Amygdala (tissue), 56 donors: ENCODE data around the gene FNIP1.
"Not testable (repeated sequence)": the region's sequence is repeated elsewhere in the genome, so short reads cannot be mapped to it uniquely, and the experiment has no call there.

Source experiments
- DNase-seq, 56 donors: peaks; one replicate each; lab custom pipeline; 2025; lab: John Stamatoyannopoulos, UW

FNIP1 gene

DNA sequence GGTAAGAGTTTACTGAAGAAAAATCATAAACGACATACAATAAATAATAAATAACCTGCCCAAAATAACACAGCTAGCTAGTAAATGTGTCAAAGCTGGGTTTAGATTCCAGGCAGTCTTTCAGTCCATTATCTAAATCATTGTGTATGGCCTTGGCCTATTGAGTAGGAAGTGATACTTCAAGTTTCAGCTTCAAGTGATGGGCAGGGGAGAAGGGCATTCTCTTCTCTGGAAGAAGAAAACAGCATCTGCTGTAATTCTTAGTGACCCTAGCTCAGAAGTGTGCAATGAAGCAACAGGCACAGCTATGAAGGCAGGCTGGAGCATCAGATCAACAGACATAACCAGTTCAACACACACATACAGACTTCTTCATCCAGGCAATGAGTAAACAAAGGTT is 42.5 kb downstream of the FNIP1 start:
- no peak for DNase-seq

DNA sequence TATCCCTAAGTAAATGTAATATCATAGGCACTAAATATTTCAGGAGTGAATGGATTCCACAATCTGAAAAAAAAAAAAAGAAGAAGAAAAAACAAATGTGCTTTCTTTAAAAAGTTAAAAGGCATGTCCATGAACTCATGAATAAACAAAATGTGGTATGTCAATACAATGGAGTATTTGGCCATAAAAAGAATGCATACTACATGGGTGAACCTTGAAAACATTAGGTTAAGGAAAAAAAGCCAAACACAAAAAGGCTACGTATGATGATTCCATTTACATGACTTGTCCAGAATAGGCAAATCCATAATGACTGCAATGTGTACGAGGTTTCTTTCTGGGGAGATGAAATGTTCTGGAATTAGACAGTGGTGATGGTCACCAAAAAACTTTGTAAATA is 45.3 kb downstream of the FNIP1 start:
- DNase-seq = no peak

DNA sequence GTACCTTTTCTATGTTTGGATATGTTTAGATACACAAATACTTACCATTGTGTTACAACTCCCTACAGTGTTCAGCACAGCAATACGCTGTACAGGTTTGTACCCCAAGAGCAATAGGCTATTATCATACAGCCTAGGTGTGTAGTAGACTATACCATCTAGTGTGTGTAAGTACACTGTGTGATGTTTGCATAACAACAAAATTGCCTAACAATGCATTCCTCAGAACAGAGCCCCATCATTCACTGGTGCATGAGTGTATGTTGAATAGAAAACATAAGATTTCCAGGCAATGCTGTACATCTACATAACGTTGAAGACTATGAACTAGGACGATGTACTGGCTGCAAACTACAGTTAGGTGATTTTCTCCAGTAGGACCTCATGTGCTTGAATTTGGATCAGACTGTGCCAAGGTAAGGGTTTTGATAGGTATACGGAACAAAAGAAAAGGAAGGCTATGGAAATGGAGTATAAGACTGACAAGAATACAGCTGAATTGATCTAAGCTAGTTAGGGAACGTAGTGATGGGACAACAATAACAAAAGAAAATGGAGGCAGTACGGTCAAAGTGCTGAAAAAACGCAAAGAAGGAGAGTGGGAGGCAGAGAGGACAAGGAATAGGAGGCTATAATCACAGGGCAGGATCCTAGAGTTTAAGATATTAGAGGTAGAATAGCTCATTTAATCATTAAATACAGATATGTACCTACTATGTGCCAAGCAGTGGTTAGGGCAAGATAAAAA is 46.9 kb downstream of the FNIP1 start:
- no peak for DNase-seq

DNA sequence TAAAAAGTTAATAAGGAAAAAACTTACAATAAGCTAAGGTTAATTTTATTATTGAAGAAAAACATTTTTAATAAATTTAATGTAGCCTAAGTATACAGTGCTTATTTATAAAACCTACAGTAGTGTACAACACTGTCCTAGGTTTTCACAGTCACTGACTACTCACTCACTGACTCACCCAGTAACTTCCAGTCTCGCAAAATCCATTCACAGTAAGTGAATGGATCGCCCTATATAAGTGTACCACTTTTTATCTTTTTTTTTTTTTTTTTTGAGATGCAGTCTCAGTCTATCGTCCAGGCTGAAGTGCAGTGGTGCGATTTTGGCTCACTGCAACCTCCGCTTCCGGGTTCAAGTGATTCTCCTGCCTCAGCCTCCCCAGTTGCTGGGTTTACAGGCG is 47.7 kb downstream of the FNIP1 start:
- DNase-seq = no peak

DNA sequence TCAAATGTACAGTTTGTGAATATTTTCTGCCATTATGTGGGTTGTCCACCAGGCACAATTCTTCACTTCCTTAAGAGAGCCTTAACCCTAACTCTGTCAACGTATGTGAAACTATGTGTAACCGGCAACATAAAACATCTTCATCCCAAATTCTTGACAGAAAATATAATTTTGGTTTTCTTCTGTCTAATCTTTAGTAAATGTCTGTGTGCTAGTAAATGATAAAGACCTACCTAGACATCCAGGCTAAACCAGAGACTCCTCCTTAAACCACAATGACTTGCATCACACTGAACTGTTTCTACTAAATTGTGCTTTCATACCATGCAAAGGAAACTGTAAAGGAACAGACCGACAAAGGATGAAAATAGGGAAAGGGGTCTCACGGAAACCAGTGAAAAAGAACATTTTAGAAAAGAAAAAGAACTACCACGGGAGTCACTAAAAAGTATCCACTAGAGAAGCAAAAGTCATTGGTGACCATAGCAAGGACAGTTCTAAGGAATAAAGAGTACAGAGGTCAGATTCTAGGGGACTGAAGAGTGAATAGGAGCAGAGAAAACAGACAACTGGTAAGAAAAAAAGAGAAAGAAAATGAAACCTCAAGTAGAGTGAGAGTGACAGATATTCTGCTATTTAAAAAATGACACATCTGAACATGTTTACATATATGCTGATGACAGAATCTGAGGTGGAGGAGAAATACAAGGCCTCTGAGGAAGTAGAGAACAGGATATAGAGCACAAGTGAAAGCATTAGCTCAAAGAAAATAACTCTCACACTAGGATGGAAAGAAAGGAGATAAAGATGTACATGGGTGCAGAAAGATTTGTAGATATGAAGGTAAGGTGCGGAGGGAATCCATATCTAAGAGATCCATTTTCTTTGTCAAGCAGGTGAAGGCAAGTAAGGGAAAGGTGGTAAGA is 49.4 kb downstream of the FNIP1 start:
- DNase-seq = no peak

DNA sequence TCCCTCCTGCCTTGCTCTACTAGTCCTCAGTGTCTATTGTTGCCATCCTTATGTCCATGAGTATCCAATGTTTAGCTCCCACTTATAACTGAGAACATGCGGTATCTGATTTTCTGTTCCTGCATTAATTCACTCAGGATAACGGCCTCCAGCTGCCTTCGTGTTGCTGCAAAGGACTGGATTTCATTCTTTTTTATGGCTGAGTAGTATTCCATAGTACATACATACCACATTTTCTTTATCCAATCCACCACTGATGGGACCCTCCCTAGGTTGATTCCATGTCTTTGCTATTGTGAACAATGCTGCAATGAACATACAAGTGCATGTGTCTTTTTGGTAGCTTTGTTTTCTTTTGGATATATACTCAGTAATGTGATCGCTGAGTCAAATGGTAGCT is 50.4 kb downstream of the FNIP1 start:
- no peak for DNase-seq

DNA sequence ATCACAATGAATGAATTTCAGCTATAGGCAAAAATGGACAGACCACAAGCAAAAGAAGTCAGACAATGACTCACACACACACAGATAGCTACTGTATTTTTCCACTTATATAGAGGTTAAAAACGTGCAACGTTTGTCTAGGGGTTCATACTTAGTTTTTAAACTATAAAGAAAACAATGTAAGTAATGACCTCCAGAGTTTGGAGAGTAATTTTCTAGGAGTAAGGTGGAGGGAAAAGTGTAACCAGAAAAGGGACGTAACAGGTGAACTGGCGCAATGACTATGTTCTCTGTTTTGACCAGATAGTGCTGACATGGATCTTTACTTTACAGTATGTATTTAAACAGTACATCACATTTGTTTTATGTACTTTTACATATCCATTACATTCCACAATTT is 51.1 kb downstream of the FNIP1 start:
- DNase-seq = no peak

DNA sequence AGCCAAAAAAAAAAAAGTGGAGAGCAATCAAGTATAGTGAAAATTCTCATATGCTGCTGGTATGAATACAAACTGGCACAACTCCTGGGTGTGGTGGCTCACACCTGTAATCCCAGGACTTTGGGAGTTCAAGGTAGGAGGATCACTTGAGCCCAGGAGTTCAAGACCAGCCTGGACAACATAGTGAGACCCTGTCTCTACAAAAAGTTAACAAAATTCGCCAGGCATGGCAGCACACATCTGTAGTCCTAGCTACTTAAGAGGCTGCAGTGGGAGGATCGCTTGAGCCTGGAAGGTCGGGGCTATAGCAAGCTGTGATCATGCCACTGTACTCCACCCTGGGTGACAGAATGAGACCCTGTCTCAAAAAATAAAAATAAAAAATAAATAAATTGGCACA is 51.7 kb downstream of the FNIP1 start:
- no peak for DNase-seq

DNA sequence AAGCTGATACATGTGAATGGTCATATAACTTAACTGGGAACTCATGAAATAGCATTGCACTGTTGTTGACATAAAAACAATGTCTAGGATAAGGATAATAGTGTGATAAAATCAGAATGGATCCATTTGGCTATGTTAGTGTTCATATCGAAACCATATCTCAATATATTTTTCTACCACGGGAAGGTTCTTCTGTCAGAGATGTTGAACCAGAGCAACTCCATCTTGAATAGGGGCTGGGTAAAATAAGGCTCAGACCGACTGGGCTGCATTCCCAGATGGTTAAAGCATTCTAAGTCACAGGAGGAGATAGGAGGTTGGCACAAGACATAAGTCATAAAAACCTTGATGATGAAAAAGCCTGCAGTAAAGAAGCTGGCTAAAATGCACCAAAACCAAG is 56.3 kb downstream of the FNIP1 start:
- no peak for DNase-seq

DNA sequence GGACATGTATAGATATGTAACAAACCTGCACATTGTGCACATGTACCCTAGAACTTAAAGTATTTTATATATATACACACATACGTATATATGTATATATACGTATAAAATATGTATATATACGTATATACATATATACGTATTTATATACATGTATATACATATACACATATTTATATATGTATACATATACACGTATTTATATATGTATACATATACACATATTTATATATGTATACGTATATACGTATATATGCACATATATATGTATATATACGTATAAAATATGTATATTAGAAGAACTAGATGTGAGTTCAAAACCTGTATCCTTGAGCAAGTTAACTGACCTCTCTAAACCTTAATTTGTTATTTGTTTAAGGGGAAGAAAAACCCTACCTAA is 61.4 kb downstream of the FNIP1 start:
- DNase-seq = no peak

DNA sequence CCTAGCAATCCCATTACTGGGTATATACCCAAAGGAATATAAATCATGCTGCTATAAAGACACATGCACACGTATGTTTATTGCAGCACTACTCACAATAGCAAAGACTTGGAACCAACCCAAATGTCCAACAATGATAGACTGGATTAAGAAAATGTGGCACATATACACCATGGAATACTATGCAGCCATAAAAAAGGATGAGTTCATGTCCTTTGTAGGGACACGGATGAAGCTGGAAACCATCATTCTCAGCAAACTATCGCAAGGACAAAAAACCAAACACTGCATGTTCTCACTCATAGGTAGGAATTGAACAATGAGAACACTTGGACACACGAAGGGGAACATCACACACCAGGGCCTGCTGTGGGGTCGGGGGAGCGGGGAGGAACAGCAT is 61.9 kb downstream of the FNIP1 start:
- DNase-seq = not testable (repeated sequence)

DNA sequence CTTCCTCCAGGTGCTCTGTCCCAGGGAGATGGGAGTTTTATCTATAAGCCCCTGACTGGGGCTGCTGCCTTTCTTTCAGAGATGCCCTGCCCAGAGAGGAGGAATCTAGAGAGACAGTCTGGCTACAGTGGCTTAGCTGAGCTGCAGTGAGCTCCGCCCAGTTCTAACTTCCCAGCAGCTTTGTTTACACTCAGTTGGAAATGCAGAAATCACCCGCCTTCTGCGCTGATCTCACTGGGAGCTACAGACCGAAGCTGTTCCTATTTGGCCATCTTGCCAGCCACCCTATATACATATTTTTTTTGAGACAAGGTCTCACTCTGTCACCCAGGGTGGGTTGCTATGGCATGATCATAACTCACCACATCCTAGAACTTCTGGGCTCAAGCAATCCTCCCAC is 67.5 kb downstream of the FNIP1 start:
- not testable (repeated sequence) for DNase-seq

DNA sequence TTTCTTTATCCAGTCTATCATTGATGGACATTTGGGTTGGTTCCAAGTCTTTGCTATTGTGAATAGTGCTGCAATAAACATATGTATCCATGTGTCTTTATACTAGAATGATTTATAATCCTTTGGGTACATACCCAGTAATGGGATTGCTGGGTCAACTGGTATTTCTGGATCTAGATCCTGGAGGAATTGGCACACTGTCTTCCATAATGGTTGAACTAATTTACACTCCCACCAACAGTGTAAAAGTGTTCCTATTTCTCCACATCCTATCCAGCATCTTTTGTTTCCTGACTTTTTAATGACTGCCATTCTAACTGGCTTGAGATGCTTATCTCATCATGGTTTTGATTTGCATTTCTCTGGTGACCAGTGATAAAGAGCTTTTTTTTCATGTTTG is 72.7 kb downstream of the FNIP1 start:
- not testable (repeated sequence) for DNase-seq

DNA sequence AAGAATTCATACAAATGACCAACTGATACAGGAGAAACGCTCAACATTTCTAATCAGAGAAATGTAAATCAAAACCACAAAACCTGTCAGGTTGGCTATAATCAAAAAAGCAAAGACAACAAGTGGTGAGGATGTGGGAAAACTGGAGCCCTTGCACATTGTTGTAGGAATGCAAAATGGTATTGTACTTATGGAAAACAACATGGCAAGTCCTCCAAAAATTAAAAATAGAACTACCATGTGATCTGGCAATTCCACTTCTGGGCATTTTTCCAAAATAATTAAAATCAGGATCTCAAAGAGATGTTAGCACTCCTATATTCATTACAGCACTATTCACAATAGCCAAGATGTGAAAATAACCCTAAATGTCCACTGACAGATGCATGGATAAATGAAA is 76.1 kb downstream of the FNIP1 start:
- DNase-seq = no peak

DNA sequence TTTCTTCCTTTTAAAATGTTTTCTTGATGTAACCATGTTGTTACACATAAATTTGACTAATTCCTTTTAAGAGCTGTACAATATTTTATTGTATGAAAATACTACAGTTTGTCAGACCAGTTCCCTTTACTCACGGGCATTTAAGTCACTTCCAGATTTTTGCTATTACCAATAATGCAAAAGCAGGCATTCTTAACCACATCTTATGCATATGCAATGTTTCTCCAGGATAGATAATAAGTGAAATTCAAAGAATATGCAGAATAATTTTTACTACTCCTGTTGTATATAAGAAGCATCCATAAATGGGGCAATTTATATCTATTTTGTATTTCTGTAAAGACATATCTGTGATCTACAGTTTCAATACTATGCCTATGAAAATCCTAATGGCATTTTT is 77.3 kb downstream of the FNIP1 start:
- DNase-seq = no peak

DNA sequence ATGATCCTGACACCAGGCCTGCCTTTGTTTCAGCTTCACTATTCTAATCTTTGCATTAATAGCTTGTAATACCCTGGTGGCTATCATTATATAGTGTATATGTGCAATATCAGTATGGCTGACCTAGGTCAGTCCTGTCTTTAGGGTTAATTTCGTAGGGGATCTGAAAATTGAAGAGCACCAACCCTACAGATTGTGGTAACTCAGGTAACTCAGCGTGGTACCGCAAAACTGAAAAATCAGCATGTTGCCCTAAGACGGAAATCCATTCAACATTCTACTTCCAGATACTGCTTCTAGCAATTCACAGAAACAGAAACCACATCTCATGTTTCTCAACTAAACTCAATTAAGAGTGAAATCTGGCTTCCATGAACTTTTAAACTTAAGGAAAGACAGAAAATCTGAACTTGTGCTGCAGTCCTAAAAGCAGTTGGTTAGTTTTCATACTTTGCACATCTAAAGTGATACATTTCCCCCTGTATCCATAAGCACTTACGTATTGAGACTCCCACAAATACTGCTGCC is 78.3 kb downstream of the FNIP1 start:
- no peak for DNase-seq

DNA sequence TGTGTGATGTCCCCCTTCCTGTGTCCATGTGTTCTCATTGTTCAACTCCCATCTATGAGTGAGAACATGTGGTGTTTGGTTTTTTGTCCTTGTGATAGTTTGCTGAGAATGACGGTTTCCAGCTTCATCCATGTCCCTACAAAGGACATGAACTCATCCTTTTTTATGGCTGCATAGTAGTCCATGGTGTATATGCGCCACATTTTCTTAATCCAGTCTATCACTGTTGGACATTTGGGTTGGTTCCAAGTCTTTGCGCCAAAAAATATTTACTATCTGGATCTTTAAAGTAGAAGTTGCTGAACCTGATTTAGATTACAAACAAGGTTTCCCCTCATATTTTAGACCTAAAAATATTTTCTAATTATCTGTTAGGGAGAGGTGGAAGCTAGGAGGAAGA is 79.7 kb downstream of the FNIP1 start:
- DNase-seq = not testable (repeated sequence)

DNA sequence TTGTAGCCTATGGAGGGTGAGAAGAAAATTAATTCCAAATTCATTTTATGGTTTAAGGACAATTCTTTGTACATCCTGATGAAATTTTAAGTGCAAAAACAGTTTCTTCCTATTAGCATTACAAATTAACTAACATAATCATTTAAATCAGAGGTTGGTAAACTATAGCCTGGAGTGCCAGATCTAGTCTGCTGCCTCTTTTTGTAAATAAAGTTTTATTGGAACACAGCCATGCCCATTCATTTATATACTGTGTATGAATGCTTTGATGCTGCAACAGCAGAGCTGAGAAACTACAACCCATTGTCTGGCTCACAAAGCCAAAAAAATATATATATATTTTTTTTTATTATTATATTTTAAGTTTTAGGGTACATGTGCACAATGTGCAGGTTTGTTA is 80.2 kb downstream of the FNIP1 start:
- no peak for DNase-seq

DNA sequence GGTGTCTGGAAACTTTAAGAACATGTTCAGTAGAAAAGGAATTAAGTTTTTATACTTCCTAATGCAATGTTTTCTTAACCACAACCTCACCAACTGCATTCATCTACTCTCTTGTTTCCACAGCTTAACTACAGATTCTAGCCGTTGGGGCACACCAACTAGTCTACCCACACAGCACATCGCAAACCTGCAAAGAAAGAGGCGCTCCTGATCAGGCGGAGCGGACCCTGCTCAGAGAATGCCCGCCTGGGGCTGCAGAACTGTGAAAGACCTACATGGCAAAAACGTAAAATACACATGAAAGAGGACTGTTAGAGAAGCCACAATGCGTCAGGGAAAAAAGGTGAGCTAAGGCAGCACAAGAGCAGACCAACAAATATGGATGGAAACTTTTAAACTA is 86.4 kb downstream of the FNIP1 start:
- DNase-seq = no peak

DNA sequence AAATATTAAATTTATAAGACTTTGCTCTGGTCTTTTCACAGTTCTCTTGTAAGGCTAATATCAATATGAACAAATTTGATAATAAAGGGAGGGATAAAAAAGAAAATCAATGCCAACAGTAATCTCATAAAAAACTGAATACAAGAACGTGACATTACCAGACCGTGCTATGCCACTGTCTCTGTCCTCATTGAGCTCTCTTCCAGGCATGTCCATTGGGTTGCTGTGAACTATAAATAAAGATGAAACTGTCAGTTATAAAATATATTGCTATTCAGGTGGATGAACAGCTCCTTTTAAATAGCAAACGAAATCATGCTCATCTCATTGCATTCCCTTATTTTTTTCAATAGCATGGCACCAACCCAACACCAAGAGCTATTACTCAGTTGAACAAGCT is 87.8 kb downstream of the FNIP1 start:
- DNase-seq = no peak

DNA sequence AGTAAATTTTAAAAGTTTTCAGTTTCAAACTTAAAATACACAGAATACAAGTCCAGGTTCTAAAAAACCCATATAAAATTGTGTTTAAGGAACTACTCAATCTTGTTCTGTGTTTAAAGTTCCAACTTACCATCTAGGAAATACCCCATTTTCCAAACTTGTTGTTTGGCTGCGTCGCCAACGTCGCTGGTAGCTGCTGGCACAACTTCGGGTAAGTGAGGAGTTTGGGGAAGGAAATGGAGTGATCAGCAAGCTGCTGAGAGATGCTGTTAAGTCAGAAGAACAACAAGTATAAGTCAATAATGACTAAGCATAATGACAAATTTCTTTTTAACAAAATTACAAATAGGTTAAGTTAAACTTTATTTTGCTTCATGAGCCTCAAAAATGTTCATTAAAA is 90.5 kb downstream of the FNIP1 start:
- DNase-seq = no peak

DNA sequence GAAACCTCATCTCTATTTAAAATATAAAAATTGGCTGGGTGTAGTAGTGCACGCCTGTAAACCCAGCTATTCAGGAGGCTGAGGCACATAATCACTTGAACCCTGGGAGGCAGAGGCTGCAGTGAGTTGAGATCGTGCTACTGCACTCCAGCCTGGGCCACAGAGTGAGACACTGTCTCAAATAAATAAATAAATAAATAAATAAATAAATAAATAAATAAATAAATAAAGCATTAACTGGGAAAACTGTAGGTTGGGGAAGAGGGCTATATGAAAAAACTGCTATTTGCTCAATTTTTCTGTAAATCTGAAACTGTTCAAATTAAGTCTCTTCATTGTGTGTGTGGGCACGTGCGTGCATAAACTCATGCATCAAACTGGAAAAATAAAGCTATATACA is 101.9 kb downstream of the FNIP1 start:
- DNase-seq = no peak
